ENCODE measurements around the gene LINC00237.

LINC00237 gene

DNA sequence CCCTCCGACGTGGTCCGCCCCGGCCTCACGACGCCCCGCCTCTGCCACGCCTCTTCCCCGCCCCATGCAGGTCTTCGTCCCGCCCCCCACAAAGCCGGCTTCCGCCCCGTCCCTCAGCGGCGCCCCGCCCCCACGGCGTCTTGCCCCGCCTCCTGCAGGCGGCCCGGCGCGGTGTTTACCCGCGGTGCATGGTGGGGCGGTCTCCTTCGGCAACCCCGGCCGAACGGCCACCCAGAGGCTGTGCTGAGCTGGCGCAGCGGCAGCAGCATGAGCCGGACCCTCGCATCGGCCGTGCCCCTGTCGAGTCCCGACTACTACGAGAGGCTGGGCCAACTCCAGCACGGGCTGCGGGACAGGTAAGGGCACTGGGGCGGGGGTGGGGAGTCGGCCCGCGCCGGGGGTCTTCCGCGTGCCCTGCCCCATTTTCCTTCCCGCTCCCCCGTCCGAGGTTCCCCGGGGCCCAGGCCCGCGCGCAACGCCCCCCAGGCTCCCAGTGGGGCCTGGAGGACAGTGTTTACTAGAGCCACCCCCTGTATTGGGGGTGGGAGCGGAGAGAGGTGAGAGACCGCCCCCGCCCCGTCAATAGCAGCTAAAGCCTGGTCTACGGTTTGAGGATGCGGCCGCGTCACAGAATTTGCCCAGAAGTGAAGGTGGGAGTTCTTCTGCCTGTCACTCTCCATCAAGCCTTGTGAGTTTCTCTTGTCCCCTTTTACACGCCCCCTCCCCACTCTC, 19.9 kb upstream of the LINC00237 start, which contains the start of gene KIZ:
KIZ (plus strand) TSS at position 234 of the 732 bp plus-strand sequence; CDS start at position 268, 34 bp downstream.
- peak; percentile 76 to 98 (median 93) for DNase-seq

GRCh38 chr20:21125072-21125848, 19.1 kb upstream of the LINC00237 start:
- DNase-seq: peak in 20 of 56 donors; percentile 12 to 76 (median 50)

DNA sequence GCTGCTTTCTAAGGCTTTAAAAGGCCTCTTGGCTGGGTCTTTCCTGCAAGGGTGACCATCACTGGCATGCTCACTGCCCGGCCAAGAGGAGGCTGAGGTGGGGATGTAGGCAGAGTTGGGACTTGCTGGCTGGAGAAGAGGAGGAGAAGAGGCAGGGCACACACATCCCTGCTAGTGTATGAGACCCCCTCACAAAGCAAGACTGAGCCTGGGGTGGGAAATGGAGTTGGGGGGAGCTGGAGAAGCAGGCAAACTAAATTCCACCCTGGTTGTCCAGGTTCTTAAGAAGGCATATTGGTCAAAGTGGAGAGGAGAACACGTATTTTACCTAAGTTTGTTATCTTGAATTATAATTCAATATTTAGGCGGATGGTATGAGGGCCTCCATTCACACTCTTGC, 18.0 kb upstream of the LINC00237 start:
- no peak for DNase-seq

DNA sequence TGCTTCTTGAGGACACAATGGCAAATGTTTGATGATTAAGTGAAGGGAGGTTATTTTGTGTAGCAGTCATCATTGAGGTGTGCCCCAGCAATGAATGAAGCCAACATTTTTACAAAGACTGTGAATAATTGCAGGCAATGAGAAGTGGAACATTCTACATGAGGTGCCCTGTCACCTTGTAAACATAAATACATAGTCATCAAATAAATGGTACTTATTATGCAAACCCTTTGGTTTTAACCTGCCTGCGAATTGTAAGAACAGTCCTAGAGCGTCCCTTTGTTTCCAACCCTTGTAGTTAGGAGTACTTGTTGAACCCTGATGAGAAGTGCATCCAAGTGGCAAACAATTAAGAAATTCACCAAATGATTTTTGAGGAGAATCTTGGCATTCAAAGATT, 12.6 kb upstream of the LINC00237 start:
- DNase-seq: no peak

- DNase-seq: no peak
Measured at GRCh38 chr20:21118138-21118537, 12.0 kb upstream of the LINC00237 start.

DNA sequence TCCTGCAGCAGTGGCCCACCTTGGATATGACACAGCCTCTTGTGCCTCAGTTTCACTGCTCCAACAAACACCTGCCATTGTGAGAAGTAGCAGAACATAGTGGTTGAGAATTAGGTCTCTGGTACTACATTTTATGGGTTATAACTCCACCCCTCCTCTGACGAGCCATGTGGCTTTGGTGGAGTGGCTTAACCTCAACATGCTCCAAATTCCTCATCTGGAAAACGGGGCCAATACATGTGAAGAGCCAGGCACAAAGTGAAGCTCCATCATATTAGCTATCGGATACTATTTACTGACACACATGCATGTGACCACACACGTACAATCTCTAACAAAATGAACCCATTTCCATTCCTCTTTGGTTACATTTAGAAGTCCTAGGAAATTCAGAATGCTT, 11.4 kb upstream of the LINC00237 start:
- DNase-seq: no peak

DNA sequence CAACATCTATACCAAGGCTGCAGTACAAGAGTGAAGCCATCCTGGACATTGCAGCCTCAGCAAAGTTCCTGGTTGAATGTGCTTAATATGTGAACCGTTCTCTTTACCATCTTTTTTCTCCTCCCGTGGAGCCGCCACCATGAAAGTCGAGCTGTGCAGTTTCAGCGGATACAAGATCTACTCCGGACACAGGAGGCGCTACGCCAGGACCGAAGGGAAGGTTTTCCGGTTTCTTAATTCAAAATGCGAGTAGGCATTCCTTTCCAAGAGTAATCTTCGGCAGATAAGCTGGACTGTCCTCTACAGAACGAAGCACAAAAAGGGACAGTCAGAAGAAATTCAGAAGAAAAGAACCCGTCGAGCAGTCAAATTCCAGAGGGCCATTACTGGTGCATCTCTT, 8.4 kb upstream of the LINC00237 start:
- no peak for DNase-seq

DNA sequence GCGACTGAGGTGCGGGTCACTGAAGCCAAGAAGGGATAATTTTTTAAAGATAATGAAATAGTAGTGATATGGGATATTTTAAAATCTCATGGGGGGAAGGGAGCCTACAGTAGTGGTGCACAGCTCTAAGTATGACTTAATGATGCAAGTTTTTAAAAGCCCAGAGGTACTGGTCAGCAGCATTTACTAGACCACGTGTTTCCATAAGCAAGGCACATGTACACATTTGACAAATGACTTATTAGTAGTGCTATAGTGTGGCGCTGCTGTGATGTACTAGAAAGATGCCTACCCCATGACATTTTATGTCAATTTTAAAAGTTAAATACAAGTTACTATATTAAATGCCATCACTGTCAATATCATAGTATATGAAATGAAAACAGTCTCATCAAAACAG, 7.5 kb upstream of the LINC00237 start:
- DNase-seq: no peak

DNA sequence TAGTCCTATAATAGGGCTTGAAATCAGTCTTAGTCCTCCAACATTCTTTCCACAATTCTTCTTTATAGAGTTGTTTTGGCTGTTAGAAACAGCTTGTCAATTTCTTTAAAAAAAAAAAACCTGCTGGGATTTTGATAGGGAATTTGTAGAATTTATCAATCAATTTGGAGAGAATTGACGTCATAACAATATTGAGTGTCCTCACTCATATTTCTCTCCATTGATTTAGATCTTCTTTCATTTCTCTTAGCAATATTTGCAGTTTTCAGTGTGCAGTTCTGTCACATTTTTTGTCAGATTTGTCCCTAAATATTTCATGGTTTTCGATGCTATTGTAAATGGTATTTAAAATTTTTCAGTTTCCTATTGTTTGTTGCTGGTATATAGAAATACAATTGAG, 5.3 kb upstream of the LINC00237 start:
- DNase-seq: no peak

GRCh38 chr20:21110811-21111210, 4.7 kb upstream of the LINC00237 start:
- no peak for DNase-seq

GRCh38 chr20:21109144-21109543, 3.0 kb upstream of the LINC00237 start:
- no peak for DNase-seq

DNA sequence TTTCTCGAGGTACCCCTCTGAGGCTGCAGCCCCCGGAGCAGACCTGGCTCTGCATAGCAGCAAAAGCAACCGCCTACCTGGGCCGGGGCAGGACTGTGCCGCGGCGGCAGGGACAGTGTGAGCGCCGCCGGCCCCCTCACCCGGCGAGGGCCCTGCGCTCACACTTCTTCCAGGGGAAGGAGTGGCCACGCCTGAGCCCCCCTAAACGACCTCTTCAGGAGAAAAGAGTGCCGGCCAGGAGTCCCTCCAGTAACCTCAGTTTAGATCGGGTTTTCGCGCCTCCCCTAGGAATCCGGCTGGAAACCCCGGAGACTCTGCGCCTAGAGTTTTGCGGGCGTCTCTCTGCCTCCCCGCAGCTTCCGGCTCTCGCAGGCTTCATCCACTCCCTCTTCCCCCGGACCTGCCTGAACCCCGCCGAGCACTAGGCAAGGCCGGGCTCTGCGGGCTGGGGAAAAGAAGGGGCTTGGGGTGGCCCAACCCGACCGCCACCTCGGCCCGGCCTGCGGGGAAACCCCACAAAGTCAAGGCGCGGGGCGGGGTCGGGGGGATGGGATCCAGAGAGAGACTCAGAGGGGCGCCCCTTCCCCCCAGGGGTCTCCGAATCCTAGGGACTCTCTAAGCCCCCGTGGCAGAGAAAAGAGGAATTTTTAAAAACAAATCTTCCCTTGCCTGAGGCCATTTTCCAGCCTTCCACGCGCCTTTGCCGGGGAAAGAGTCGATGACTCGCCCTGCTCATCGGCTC, 558 bp downstream of the LINC00237 start:
- no peak for DNase-seq

DNA sequence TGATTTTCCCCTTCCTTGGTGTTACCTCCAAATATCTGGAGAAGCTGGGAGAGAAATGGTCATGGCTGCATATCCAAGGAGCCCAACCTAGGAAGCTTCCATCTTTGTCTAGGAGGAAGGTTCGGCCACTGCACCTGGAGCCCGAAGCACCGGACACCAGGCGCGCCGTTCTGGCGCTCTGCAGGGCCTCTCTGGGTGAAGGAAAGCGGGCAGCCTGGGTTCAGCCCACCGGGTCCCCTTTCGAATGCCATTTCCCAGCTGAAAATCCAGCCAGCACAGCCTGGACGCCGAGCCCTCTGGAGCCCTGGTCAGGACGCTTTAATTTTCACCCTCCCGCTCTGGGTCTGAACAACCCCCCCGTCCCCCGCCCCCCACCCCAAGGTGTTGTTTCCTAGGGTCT, 1.2 kb downstream of the LINC00237 start:
- DNase-seq: no peak

DNA sequence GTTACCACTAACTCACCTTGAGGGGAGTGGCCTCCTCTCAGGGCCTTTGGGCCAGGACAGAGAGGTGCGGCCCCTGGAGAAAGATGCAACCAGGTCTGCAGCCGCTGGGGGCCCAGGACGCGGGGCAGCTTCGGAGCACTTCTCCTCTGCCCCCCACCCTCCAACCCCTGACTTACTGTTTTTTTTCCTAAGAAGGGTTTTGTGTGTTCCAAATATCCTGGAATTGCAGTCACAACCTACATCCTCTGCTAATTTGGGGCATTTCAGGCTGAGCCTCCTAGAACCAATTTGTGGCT, 1.7 kb downstream of the LINC00237 start:
- no peak for DNase-seq

- no peak for DNase-seq
Measured at GRCh38 chr20:21103582-21104465, 2.3 kb downstream of the LINC00237 start.

DNA sequence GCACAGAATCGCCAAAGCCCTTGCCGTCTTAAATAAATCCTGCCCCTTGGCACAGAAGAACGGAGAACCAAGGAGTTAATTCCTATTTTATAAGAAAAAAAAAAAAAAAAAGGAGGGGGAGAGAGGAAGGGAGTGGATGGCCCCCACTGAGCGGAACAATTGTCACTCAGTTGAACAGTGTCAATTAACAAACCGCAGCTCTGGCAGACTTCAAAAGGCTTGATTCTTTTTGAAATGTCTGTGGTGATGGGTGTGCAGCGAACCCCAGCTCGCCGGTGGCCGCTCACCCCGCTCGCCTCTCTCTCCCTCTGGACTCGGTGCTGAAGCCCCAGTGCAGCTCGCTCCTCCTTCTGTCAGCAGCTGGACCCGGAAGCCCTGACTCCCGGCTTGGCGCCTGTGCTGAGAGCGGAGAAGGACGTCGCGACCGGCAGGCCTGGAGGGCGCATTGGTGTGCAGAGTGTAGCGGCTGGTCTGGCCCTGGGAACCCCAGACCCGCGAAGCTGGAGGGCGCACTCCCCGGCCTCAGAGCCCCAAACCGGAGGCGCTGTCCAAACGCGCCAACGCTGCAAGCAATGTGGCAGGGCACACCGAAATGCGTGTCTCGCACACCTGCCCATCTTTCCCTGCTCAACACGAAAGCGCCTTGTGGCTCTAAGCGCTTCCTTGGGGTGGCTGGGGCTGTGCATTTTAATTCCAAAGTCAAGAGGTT, 3.4 kb downstream of the LINC00237 start:
- DNase-seq: peak in 30 of 56 donors; percentile 16 to 68 (median 45)

DNA sequence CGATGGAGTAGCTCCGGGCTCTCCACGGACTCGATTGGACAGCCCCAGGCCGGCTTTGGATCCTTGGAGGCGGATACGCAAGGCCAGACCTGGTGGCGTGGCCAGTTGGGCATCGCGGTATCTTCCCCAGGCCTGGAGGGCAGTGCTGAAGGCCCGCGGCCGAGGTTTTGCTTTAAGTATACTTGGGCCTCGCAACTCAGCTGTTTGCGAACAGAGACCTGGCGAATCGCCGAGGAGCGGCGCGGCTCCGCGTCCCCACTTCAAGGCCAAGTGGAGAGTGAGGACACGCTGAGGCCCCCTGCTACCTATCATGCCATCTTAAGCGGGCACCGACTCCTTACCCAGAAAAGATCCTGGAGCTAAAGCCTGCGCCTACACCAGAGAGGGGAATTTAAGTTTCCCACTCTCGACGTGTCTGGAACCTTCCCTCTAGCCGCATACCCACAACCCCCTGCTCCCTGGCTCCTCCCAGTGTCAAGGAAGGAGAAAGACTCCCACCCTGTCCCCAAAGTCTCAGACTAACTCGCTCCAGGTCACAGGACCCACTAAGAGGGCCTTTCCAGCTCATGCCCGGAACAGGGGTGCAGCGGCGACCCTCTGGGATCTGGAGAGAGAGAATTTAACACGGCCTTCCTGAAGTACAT, 4.1 kb downstream of the LINC00237 start:
- DNase-seq: peak in 23 of 56 donors; percentile 16 to 71 (median 45)

- DNase-seq: peak in 6 of 56 donors; percentile 25 to 51 (median 42)
Measured at GRCh38 chr20:21101453-21101931, 4.7 kb downstream of the LINC00237 start.

GRCh38 chr20:21100578-21101452, 5.3 kb downstream of the LINC00237 start:
- peak in 6 of 56 donors; percentile 25 to 52 (median 40) for DNase-seq
